GM18526 (cell line): ENCODE results near the gene GATAD2A.

Source experiments
- POLR2A ChIP-seq: IDR thresholded peaks from 3 replicates; pipeline ENCODE4 v1.6.1; 2011; ENCODE audit not compliant: insufficient read length; ENCODE audit errors: extremely low read depth

Gene GATAD2A

DNA sequence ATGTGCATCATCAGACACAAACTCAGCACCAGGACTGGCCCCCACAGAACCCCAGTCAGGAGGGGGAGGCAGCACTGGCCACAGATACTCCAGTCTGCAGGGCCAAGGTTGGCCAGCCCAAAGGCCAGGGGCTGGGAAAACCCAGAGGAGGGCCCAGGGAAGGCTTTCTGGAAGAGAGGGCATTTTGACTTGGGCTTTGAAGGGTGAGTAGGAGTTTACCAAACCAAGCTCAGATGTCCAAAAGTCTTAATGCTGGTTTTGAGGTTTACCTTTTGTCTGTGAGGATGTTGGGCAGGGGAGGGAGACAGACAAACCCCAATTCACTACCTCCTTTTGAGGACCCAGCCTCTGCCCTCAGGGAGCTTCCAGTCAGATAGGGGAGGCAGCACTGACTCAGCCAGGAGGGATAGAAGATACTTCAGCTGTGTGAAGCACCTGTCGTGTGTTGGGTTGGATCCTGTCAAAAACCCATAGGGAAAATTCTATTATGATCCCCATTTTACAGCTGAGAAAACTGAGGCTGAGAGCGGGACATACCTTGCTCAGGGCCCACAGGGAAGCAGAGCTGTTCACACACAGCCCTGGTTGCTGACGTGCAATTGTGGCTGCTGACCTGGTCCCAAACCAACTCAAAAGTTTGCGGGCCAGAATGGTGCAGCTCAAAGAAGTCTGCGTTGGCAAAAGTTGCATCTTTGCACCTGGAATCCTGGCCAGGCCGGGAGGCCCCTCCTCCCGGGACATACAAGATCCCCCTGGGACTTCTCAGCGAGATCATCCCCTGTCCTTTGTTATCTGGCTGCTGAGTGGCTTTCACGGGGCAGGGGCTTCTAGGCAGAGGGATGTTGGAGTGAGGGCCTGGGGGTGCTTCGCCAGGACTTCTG, 145.7 kb downstream of the GATAD2A start:
- no peak for TF ChIP-seq POLR2A

DNA sequence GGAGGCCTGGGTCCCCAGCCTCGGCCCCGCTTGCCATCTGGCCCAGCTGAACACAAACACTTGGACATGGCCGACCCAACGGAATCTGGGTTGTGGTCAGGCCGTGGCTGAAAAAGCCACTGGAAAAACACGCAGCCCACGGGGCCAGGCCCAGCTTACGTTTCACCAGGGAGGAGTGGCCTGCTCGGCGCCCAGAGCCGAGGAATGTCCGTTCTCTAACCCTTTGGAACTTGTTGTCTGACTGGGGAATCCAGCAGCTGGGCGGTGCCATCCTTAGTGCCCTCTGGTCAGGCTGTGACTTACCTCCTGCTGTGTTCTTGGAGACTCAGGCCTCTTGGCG, 146.3 kb downstream of the GATAD2A start:
- no peak for TF ChIP-seq POLR2A

DNA sequence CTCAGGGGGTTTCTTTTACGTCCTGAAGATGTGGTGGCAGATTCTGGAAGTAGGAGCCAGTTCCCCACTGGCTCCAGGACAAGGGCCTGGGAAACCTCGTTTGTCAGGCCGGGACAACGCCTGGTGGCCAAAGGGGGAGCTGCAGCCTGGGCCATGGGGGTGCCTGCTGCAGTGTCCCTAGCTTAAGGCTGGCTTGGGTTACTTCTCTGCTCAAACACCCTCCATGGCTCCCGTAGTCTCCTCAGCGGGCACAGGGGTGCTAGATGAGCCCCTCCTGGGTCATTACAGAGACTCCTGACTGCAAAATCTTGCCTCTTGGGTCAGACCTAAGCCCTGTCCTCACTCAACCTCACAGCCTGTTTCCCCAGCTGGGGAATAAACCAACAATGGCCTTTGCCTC, 147.3 kb downstream of the GATAD2A start:
- TF ChIP-seq POLR2A: no peak

DNA sequence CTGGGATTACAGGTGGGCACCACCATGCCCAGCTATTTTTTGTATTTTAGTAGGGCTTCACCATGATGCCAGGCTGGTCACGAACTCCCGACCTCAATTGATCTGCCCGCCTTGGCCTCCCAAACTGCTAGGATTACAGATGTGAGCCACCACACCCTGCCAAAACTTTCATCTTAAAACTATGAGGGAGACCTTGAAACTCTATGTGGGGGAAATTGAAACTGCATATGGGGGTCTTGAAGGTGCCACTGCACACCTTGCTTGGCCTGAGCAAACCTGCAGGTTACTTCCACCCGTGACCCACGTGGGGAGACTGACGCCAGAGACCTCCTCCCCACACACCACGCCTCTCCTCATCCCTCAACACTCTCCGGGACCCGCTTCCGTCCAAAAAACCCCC, 148.2 kb downstream of the GATAD2A start:
- no peak for TF ChIP-seq POLR2A

DNA sequence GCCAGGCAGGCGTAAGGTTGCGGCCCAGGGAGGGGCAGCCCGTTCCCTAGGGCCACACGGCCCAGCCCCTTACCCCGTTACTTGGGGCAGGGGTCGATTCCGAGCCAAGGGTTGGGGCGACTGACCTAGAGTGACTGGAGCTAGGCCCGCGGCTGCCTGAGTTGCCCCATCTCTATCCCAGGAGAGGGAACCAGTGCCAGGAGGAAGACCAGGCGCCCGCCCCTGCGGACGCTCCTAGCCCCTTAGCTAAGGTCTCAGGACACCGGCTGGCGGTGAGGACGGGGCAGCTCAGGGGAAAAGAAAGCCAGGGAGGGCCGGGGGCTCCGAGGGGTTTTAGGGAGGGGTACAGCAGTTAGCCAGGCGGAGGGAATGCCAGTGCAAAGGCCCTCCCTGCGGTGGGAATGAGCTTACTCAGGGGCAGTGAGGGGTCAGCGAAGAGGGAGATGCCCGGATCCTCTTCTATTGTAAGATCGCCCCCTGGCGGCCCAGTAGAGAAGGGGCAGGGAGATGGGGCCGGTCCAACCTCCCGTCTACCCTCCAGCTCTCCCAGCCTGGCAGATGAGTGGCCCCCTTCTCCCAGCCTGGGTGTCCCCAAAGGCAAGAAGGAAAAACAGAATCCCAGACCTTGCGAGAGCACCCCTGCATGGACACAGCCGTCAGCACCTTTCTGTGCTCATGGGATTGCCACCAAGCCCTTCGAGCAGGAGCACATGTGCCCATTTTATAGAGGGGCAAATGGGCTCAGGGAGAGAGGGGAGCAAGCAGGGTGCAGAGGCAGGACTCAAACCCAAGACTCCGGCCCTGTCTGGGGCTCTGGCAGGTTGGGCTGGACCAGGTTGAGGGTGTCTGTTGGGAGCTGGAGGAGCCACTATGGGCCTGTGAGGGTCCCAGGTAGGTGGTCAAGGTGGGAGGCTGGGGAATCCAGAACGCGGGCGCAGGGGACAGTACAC, 148.9 kb downstream of the GATAD2A start:
- no peak for TF ChIP-seq POLR2A

DNA sequence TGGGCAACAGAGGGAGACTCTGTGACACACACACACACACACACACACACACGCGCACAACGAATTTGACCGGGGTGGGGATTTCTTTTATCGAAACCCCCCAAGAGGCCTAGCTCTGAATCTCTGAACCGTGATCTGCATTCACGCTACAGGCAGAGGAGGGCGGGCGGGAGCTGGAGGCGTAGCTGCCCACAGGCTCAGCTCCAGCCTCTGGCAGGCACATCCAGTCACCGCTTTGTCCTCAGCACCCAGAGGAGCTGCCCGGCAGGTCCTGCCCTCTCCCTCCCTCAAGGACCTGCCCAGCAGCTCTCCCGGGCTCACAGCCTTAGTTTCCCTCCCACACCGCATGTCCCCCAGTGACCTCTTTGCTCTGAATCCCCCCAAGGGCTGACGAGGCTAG, 152.6 kb downstream of the GATAD2A start:
- no peak for TF ChIP-seq POLR2A
